GM12878 (cell line): Measurements from ENCODE around the gene THSD8. TPM values are rescaled to one million over a fixed set of nuclear protein-coding genes. Genes with fewer than 3 reads are reported as not detected.
A peak's percentile ranks its signal among the peaks of the same experiment; 100 is the strongest.

Experiments used
- ATF2 ChIP-seq: IDR thresholded peaks from 2 replicates; pipeline ENCODE4 v1.6.1; 2012; ENCODE audit warnings: low read length, inconsistent platforms
- BACH1 ChIP-seq: fragments of 450-650 bp; IDR thresholded peaks from 2 replicates; pipeline ENCODE4 v1.6.1; 2017; ENCODE audit warnings: mild to moderate bottlenecking, borderline replicate concordance
- CBFB ChIP-seq: IDR thresholded peaks from 2 replicates; pipeline ENCODE4 v1.6.1; 2016; ENCODE audit warnings: antibody characterized with exemption, low read depth
- CBX3 ChIP-seq: fragments of 200-600 bp; sonication (generic); IDR thresholded peaks from 2 replicates; pipeline ENCODE4 v1.6.1; 2016; ENCODE audit warnings: low read depth, borderline replicate concordance
- FOXK2 ChIP-seq: fragments of 450-650 bp; IDR thresholded peaks from 2 replicates; pipeline ENCODE4 v1.6.1; 2017; ENCODE audit warnings: mild to moderate bottlenecking, moderate library complexity
- GABPA ChIP-seq: IDR thresholded peaks from 2 replicates; pipeline ENCODE4 v1.6.1; 2014; ENCODE audit warnings: antibody characterized with exemption, low read depth, mild to moderate bottlenecking, inconsistent platforms
- GATAD2B ChIP-seq: fragments of 450-650 bp; conservative IDR thresholded peaks from 2 replicates; pipeline ENCODE4 v1.6.1; 2017; ENCODE audit warnings: low read depth, mild to moderate bottlenecking, moderate library complexity
- HDAC2 ChIP-seq: fragments of 200-600 bp; sonication (generic); IDR thresholded peaks from 2 replicates; pipeline ENCODE4 v1.6.1; 2017
- HDGF ChIP-seq: fragments of 450-650 bp; IDR thresholded peaks from 2 replicates; pipeline ENCODE4 v1.6.1; 2016; ENCODE audit warnings: antibody characterized with exemption
- IKZF1 ChIP-seq: fragments of 450-650 bp; conservative IDR thresholded peaks from 2 replicates; pipeline ENCODE4 v1.6.1; 2017; ENCODE audit warnings: antibody characterized with exemption, mild to moderate bottlenecking
- IRF4 ChIP-seq: IDR thresholded peaks from 2 replicates; pipeline ENCODE4 v1.6.1; 2011; ENCODE audit warnings: low read depth, low read length
- LARP7 ChIP-seq: fragments of 450-650 bp; IDR thresholded peaks from 2 replicates; pipeline ENCODE4 v1.6.1; 2017; ENCODE audit warnings: mild to moderate bottlenecking
- MYB ChIP-seq: fragments of 150-350 bp; IDR thresholded peaks from 2 replicates; pipeline ENCODE4 v1.6.1; 2014; ENCODE audit warnings: mild to moderate bottlenecking, low read depth, low read length, borderline replicate concordance
- NFYB ChIP-seq: IDR thresholded peaks from 2 replicates; pipeline ENCODE4 v1.6.1; 2011; ENCODE audit warnings: low read depth, mild to moderate bottlenecking, low read length, improper control_type of control experiment, moderate library complexity; ENCODE audit not compliant: insufficient read depth
- NRF1 ChIP-seq: conservative IDR thresholded peaks from 2 replicates; pipeline ENCODE4 v1.6.1; 2011; ENCODE audit warnings: mild to moderate bottlenecking, low read depth, low read length, improper control_type of control experiment
- PAX8 ChIP-seq: fragments of 450-650 bp; IDR thresholded peaks from 2 replicates; pipeline ENCODE4 v1.6.1; 2017; ENCODE audit warnings: mild to moderate bottlenecking, moderate library complexity
- POU2F2 ChIP-seq: IDR thresholded peaks from 3 replicates; pipeline ENCODE4 v1.6.1; 2011; ENCODE audit warnings: low read depth, mild to moderate bottlenecking, low read length, borderline replicate concordance
- RFX5 ChIP-seq: IDR thresholded peaks from 2 replicates; pipeline ENCODE4 v1.6.1; 2011; ENCODE audit warnings: low read depth, low read length, improper control_type of control experiment
- SKIL ChIP-seq: fragments of 450-650 bp; IDR thresholded peaks from 2 replicates; pipeline ENCODE4 v1.6.1; 2017; ENCODE audit warnings: mild to moderate bottlenecking, low read depth, inconsistent platforms; ENCODE audit not compliant: poor library complexity, severe bottlenecking
- SMAD5 ChIP-seq: IDR thresholded peaks from 2 replicates; pipeline ENCODE4 v1.6.1; 2016; ENCODE audit warnings: antibody characterized with exemption, low read depth
- SMARCA5 ChIP-seq: fragments of 450-650 bp; IDR thresholded peaks from 2 replicates; pipeline ENCODE4 v1.6.1; 2017; ENCODE audit warnings: mild to moderate bottlenecking
- SREBF2 ChIP-seq: IDR thresholded peaks from 2 replicates; pipeline ENCODE4 v1.6.1; 2012; ENCODE audit warnings: mild to moderate bottlenecking, low read length
- SRF ChIP-seq, 2 experiments: IDR thresholded peaks; 2 replicates each; pipeline ENCODE4 v1.6.1; 2011; ENCODE audit warnings: low read depth in 2 of 2, low read length in 2 of 2, mild to moderate bottlenecking in 1 of 2, moderate library complexity in 1 of 2
- STAT1 ChIP-seq: fragments of 450-650 bp; conservative IDR thresholded peaks from 2 replicates; pipeline ENCODE4 v1.6.1; 2014; ENCODE audit warnings: antibody characterized with exemption, mild to moderate bottlenecking
- SUZ12 ChIP-seq: fragments of 200-600 bp; sonication (generic); IDR thresholded peaks from one replicate; pipeline ENCODE4 v1.6.1; 2018; ENCODE audit warnings: antibody characterized with exemption, mild to moderate bottlenecking; ENCODE audit not compliant: unreplicated experiment
- TCF3 ChIP-seq: IDR thresholded peaks from 2 replicates; pipeline ENCODE4 v1.6.1; 2012; ENCODE audit warnings: low read depth, mild to moderate bottlenecking, low read length, borderline replicate concordance; ENCODE audit not compliant: insufficient read depth
- WRNIP1 ChIP-seq: IDR thresholded peaks from 2 replicates; pipeline ENCODE4 v1.6.1; 2011; ENCODE audit warnings: low read depth, low read length, improper control_type of control experiment, borderline replicate concordance
- ZNF207 ChIP-seq: fragments of 450-650 bp; IDR thresholded peaks from 2 replicates; pipeline ENCODE4 v1.6.1; 2014; ENCODE audit warnings: antibody characterized with exemption, mild to moderate bottlenecking, borderline replicate concordance
- polyA plus RNA-seq, 11 experiments: library from polyadenylated mRNA; depleted of rRNA in 4 of 11; unstranded in 6 of 11; stranded (reverse) in 5 of 11; fragments of >200 nt; fragmentation: Nextera tagmentation in 4 of 11; fragmentation: Illumina TruSeq in 1 of 11; extraction: Ambion mirVana in 4 of 11; extraction: Trizol in 1 of 11; gene quantifications; 1 replicate in 1 of 11; 2 replicates in 10 of 11; pipeline versions ENCODE4 v1.2.1 to v1.2.3, GENCODE V29; 2011 to 2016; ENCODE audit warnings: inconsistent platforms in 2 of 11, missing spikeins in 2 of 11, low read depth in 1 of 11
- total RNA-seq, 4 experiments: library from RNA; depleted of rRNA in 3 of 4; stranded (reverse); fragments of >200 nt in 3 of 4; fragmentation: Illumina TruSeq in 1 of 4; extraction: Trizol in 1 of 4; gene quantifications; 2 replicates each; pipeline versions ENCODE4 v1.2.1 to v1.2.3, GENCODE V29; 2013 to 2021
- TF ChIP-seq, protein P1 (sequence below): fragments of 450-650 bp; IDR thresholded peaks from 2 replicates; pipeline ENCODE4 v1.6.1; 2017; ENCODE audit warnings: borderline replicate concordance

THSD8 gene
- total and polyA plus RNA-seq, 10 of the 15 experiments (the other 5 are each of a cell fraction or from before 2014, with no cell fraction given): 0.24 to 32.3 (median 21.3) TPM; not detected in 2

GRCh38 chr19:12801466-12802266 lies at the start of gene THSD8, which contains the start of gene PRDX2 (continued):
- TF ChIP-seq TCF3 (peak; percentile 78), SMARCA5 (no peak), IRF4 (no peak), HDAC2 (no peak), STAT1 (no peak), GATAD2B (peak; percentile 92), CBFB (peak; percentile 69; the same call in 1 of the 2 replicates), ZNF207 (peak; percentile 89), SRF (IDR thresholded peaks at IDR 0.05; ENCODE audit: low read depth in 2 of 2, low read length in 2 of 2) (no peak; a peak in 1 of 4 replicates), PAX8 (no peak), LARP7 (peak; percentile 92), RFX5 (no peak), IKZF1 (peak; percentile 83), NRF1 (no peak), GABPA (no peak), MYB (no peak), SUZ12 (no peak), ATF2 (no peak), SKIL (no peak), SREBF2 (no peak), POU2F2 (peak; percentile 84; the same call in 2 of the 3 replicates), HDGF (peak; percentile 67; the same call in 1 of the 2 replicates), WRNIP1 (no peak), NFYB (no peak), BACH1 (peak; percentile 88; the same call in 1 of the 2 replicates), FOXK2 (peak; percentile 97), CBX3 (no peak), SMAD5 (peak; percentile 89)
- TF ChIP-seq, protein P1, sequence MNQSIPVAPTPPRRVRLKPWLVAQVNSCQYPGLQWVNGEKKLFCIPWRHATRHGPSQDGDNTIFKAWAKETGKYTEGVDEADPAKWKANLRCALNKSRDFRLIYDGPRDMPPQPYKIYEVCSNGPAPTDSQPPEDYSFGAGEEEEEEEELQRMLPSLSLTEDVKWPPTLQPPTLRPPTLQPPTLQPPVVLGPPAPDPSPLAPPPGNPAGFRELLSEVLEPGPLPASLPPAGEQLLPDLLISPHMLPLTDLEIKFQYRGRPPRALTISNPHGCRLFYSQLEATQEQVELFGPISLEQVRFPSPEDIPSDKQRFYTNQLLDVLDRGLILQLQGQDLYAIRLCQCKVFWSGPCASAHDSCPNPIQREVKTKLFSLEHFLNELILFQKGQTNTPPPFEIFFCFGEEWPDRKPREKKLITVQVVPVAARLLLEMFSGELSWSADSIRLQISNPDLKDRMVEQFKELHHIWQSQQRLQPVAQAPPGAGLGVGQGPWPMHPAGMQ: no peak
